HepG2 (cell line): ENCODE results near the gene INO80E. TPM values are rescaled to one million over a fixed set of nuclear protein-coding genes. Genes with fewer than 3 reads are reported as not detected.

ENCODE experiments used
- ATAC-seq: fragments of 200-7000 bp; cut with Tn5 transposase; 3 replicates; pipeline ENCODE4 v1.9.1; 2020; ENCODE audit warnings: mild to moderate bottlenecking, moderate library complexity
- BruUV-seq: library from RNA; stranded (reverse); fragments of 400-500 nt; replicated peaks from 2 replicates; lab custom pipeline; 2021; lab: Mats Ljungman, UMichigan
- CTCF ChIA-PET: fragments of 300-600 bp; formaldehyde crosslinking; extraction: SDS; loops from one replicate; lab custom pipeline; 2021; ENCODE audit warnings: low total read pairs, inconsistent platforms, low intra/inter-chr PET ratio; lab: Yijun Ruan, JAX
- POLR2A ChIA-PET: fragments of 350-600 bp; sonication (Branson Sonifier 250); formaldehyde crosslinking; loops from one replicate; lab custom pipeline; 2020; ENCODE audit warnings: antibody characterized with exemption, inconsistent platforms; lab: Yijun Ruan, JAX
- DNase-seq: peaks from one replicate; pipeline ENCODE4 v3.0.0-alpha.2; 2015; ENCODE audit warnings: low spot score
- FAIRE-seq: peaks from 3 replicates; lab custom pipeline; 2011; peaks lifted over from hg19 to GRCh38; lab: Jason Lieb, UNC
- H2AFZ ChIP-seq: one replicate; pipeline ENCODE4 v1.6.1; 2011; ENCODE audit warnings: low read length, inconsistent platforms
- H3K27ac ChIP-seq: fragments of 300-600 bp; 3 replicates; pipeline ENCODE4 v1.8.0; 2011; ENCODE audit warnings: mixed run types, mild to moderate bottlenecking, mixed read lengths, low read length, inconsistent platforms; ENCODE audit not compliant: insufficient read depth; ENCODE audit errors: extremely low read length
- H3K27me3 ChIP-seq, 2 experiments: fragments of 200-600 bp in 1 of 2; 2 replicates in 1 of 2; 3 replicates in 1 of 2; pipeline versions ENCODE4 v1.6.0 to v1.8.0; 2011; ENCODE audit warnings: low read length in 2 of 2, mild to moderate bottlenecking in 2 of 2, moderate library complexity in 2 of 2, inconsistent platforms in 1 of 2; ENCODE audit not compliant: insufficient read depth in 2 of 2, control insufficient read depth in 1 of 2
- H3K36me3 ChIP-seq, 2 experiments: fragments of 200-600 bp in 1 of 2; replicated peaks in 1 of 2; 2 replicates in 1 of 2; 3 replicates in 1 of 2; pipeline versions ENCODE4 v1.5.1 to v1.8.0; 2011; ENCODE audit warnings: low read length in 2 of 2, inconsistent platforms in 1 of 2; ENCODE audit not compliant: insufficient read depth in 2 of 2, control insufficient read depth in 1 of 2
- H3K4me1 ChIP-seq: 2 replicates; pipeline ENCODE4 v1.5.1; 2012; ENCODE audit warnings: low read length, inconsistent platforms; ENCODE audit not compliant: insufficient read depth
- H3K4me2 ChIP-seq: 2 replicates; pipeline ENCODE4 v1.6.0; 2011; ENCODE audit warnings: low read depth, low read length, inconsistent platforms
- H3K4me3 ChIP-seq, 3 experiments: fragments of 200-600 bp in 1 of 3; sonication (generic), shearing (Covaris generic) in 1 of 3; replicated peaks in 1 of 3; 2 replicates each; pipeline ENCODE4 v1.5.1; 2011 to 2016; ENCODE audit warnings: low read length in 3 of 3, inconsistent platforms in 2 of 3, low read depth in 2 of 3, mild to moderate bottlenecking in 2 of 3, control low read depth in 1 of 3, mixed read lengths in 1 of 3; ENCODE audit not compliant: insufficient read depth in 1 of 3
- H3K79me2 ChIP-seq: one replicate; pipeline ENCODE4 v1.6.1; 2011; ENCODE audit warnings: low read length, inconsistent platforms; ENCODE audit not compliant: insufficient read depth
- H3K9ac ChIP-seq: 2 replicates; pipeline ENCODE4 v1.6.0; 2011; ENCODE audit warnings: mild to moderate bottlenecking, low read depth, low read length, inconsistent platforms; ENCODE audit not compliant: insufficient read depth
- H3K9me3 ChIP-seq: 2 replicates; pipeline ENCODE4 v1.5.1; 2012; ENCODE audit warnings: mild to moderate bottlenecking, low read length
- H4K20me1 ChIP-seq: 2 replicates; pipeline ENCODE4 v1.6.0; 2011; ENCODE audit warnings: inconsistent platforms, mild to moderate bottlenecking, low read length, moderate library complexity; ENCODE audit not compliant: insufficient read depth
- AGO2 ChIP-seq: fragments of 200-400 bp; formaldehyde crosslinking; optimal IDR thresholded peaks from 2 replicates; pipeline ENCODE3; 2017; ENCODE audit warnings: mild to moderate bottlenecking, low read depth, low read length, moderate library complexity
- CHCHD3 ChIP-seq: sonication (generic); formaldehyde crosslinking; IDR thresholded peaks from 2 replicates; pipeline ENCODE4 v1.8.0; 2022; ENCODE audit warnings: mild to moderate bottlenecking, missing genetic modification reagents, moderate library complexity
- FOXC1 ChIP-seq: sonication (generic); formaldehyde crosslinking; IDR thresholded peaks from 2 replicates; pipeline ENCODE4 v1.8.0; 2022; ENCODE audit warnings: mild to moderate bottlenecking, missing genetic modification reagents, borderline replicate concordance
- KDM5B ChIP-seq: sonication (generic); formaldehyde crosslinking; IDR thresholded peaks from 2 replicates; pipeline ENCODE4 v1.4.0; 2020; ENCODE audit warnings: missing genetic modification reagents, mild to moderate bottlenecking, borderline replicate concordance
- MED13 ChIP-seq: sonication (generic); formaldehyde crosslinking; IDR thresholded peaks from 2 replicates; pipeline ENCODE4 v1.5.0; 2020; ENCODE audit warnings: missing genetic modification reagents
- MTF1 ChIP-seq: sonication (generic); formaldehyde crosslinking; IDR thresholded peaks from 2 replicates; pipeline ENCODE4 v1.5.0; 2020; ENCODE audit warnings: missing genetic modification reagents
- NONO ChIP-seq, 2 experiments: fragments of 450-650 bp in 1 of 2; sonication (generic) in 1 of 2; formaldehyde crosslinking in 1 of 2; IDR thresholded peaks in 1 of 2; conservative IDR thresholded peaks in 1 of 2; 2 replicates each; pipeline versions ENCODE4 v1.6.1 to v1.8.0; 2017 to 2022; ENCODE audit warnings: mild to moderate bottlenecking in 1 of 2, missing genetic modification reagents in 1 of 2, moderate library complexity in 1 of 2
- RBFOX2 ChIP-seq: fragments of 200-400 bp; formaldehyde crosslinking; IDR thresholded peaks from 2 replicates; pipeline ENCODE4 v1.6.1; 2017; ENCODE audit warnings: low read depth, mild to moderate bottlenecking, low read length
- RXRA ChIP-seq: sonication (generic); formaldehyde crosslinking; IDR thresholded peaks from 2 replicates; pipeline ENCODE4 v1.5.1; 2020; ENCODE audit warnings: missing genetic modification reagents
- ZNF274 ChIP-seq: sonication (generic); formaldehyde crosslinking; IDR thresholded peaks from 2 replicates; pipeline ENCODE4 v1.5.1; 2020; ENCODE audit warnings: mild to moderate bottlenecking, missing genetic modification reagents
- ZNF713 ChIP-seq: sonication (generic); formaldehyde crosslinking; IDR thresholded peaks from 2 replicates; pipeline ENCODE4 v1.4.0; 2020; ENCODE audit warnings: mild to moderate bottlenecking, missing genetic modification reagents
- ZNF891 ChIP-seq: sonication (generic); formaldehyde crosslinking; IDR thresholded peaks from 2 replicates; pipeline ENCODE4 v1.5.0; 2020; ENCODE audit warnings: mild to moderate bottlenecking, missing genetic modification reagents
- WGBS: methylation state at CpG from one replicate; pipeline ENCODE4 v1.1.6; 2017; ENCODE audit warnings: low lambda C conversion rate; 5-methylcytosine and 5-hydroxymethylcytosine counted together
- in situ Hi-C: cut with HindIII; loops from 2 replicates; pipeline ENCODE4 v1.10.0; 2017; ENCODE audit warnings: low pct_unique_long_range_greater_than_20kb; ENCODE audit not compliant: extremely low pct_ligation_motif_present
- intact Hi-C: fragments of 100-400 bp; cut with micrococcal nuclease; formaldehyde crosslinking; loops from one replicate; pipeline ENCODE4 v1.10.0; 2022; ENCODE audit not compliant: unreplicated experiment
- polyA plus RNA-seq, 8 experiments: library from polyadenylated mRNA; depleted of rRNA in 3 of 8; stranded (reverse) in 7 of 8; unstranded in 1 of 8; fragments of >200 nt; fragmentation: Illumina TruSeq in 4 of 8; extraction: Trizol in 4 of 8; gene quantifications; 2 replicates each; pipeline versions ENCODE4 v1.2.1 to v1.2.3, GENCODE V29; 2011 to 2016; ENCODE audit warnings: low read depth in 4 of 8, missing spikeins in 1 of 8, mixed read lengths in 1 of 8; ENCODE audit not compliant: insufficient read depth in 1 of 8
- total RNA-seq, 5 experiments: library from RNA; depleted of rRNA; stranded (reverse); fragments of >200 nt; fragmentation: Illumina TruSeq; extraction: Trizol; gene quantifications; 2 replicates each; pipeline ENCODE4 v1.2.3, GENCODE V29; 2016; ENCODE audit warnings: low read depth in 1 of 5
- TF ChIP-seq, protein P1 (sequence below): sonication (generic); formaldehyde crosslinking; IDR thresholded peaks from 2 replicates; pipeline ENCODE4 v1.4.0; 2020; ENCODE audit warnings: missing genetic modification reagents, borderline replicate concordance
- TF ChIP-seq, protein P2 (sequence below): sonication (generic); formaldehyde crosslinking; IDR thresholded peaks from 2 replicates; pipeline ENCODE4 v1.4.0; 2020; ENCODE audit warnings: missing genetic modification reagents, mild to moderate bottlenecking, borderline replicate concordance
- TF ChIP-seq, protein P3 (sequence below): sonication (generic); formaldehyde crosslinking; IDR thresholded peaks from 2 replicates; pipeline ENCODE4 v1.8.0; 2022; ENCODE audit warnings: mild to moderate bottlenecking, missing genetic modification reagents, borderline replicate concordance
- TF ChIP-seq, protein P4 (sequence below): sonication (generic); formaldehyde crosslinking; IDR thresholded peaks from 2 replicates; pipeline ENCODE4 v1.8.0; 2022; ENCODE audit warnings: mild to moderate bottlenecking, missing genetic modification reagents; ENCODE audit not compliant: insufficient replicate concordance

INO80E gene
- total and polyA plus RNA-seq, 2 of the 13 experiments (the other 11 are each of a cell fraction or from before 2014, with no cell fraction given): 25.8 to 45.6 TPM

DNA sequence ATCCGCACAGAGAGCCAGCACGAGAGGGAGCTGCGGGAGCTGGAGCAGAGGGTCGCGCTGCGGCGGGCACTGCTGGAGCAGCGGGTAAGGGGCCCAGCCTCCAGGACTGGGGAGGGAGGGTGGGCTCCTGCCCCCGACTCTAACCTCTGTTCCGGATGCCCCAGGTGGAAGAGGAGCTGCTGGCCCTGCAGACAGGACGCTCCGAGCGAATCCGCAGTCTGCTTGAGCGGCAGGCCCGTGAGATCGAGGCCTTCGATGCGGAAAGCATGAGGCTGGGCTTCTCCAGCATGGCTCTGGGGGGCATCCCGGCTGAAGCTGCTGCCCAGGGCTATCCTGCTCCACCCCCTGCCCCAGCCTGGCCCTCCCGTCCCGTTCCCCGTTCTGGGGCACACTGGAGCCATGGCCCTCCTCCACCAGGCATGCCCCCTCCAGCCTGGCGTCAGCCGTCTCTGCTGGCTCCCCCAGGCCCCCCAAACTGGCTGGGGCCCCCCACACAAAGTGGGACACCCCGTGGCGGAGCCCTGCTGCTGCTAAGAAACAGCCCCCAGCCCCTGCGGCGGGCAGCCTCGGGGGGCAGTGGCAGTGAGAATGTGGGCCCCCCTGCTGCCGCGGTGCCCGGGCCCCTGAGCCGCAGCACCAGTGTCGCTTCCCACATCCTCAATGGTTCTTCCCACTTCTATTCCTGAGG is 5.0 kb upstream of the INO80E start:
- Histone ChIP-seq H3K4me1 (peaks cover 13% of the 10 kb centered on the region), H3K9me3 (no peaks in the 10 kb centered on the region), H2AFZ (no peak overlapping the region), H3K36me3 (peaks cover 31 to 69% of the 10 kb centered on the region in 2 experiments), H3K27me3 (no peaks in the 10 kb centered on the region; a peak in 1 of 5 replicates), H3K79me2 (no peaks in the 10 kb centered on the region), H4K20me1 (no peaks in the 10 kb centered on the region), H3K9ac (no peak overlapping the region), H3K27ac (no peak overlapping the region), H3K4me3 (no peak overlapping the region), H3K4me2 (no peak overlapping the region)
- ChIA-PET POLR2A (interaction anchor here (0.7 to 1.2 kb wide), 3 partner anchors 15 to 29 kb away, joined by 3 to 7 read pairs (median 3); partner anchors contain the start of genes TAOK2 and TMEM219), CTCF (no interaction called here)
- DNase-seq (no peak), ATAC-seq (no peak), FAIRE-seq (no peak)
- 98% methylated on average over 29 of the region's 35 CpGs for WGBS
- no TSS peak for BruUV-seq
- intact Hi-C loops (no loop called here), in situ Hi-C loops (no loop called here)
- TF ChIP-seq, protein P1, sequence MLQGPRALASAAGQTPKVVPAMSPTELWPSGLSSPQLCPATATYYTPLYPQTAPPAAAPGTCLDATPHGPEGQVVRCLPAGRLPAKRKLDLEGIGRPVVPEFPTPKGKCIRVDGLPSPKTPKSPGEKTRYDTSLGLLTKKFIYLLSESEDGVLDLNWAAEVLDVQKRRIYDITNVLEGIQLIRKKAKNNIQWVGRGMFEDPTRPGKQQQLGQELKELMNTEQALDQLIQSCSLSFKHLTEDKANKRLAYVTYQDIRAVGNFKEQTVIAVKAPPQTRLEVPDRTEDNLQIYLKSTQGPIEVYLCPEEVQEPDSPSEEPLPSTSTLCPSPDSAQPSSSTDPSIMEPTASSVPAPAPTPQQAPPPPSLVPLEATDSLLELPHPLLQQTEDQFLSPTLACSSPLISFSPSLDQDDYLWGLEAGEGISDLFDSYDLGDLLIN: no peak
- TF ChIP-seq, protein P2, sequence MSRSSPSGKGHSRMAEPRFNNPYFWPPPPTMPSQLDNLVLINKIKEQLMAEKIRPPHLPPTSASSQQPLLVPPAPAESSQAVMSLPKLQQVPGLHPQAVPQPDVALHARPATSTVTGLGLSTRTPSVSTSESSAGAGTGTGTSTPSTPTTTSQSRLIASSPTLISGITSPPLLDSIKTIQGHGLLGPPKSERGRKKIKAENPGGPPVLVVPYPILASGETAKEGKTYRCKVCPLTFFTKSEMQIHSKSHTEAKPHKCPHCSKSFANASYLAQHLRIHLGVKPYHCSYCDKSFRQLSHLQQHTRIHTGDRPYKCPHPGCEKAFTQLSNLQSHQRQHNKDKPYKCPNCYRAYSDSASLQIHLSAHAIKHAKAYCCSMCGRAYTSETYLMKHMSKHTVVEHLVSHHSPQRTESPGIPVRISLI (CRISPR knock-in tag): no peak
- no peak for TF ChIP-seq NONO (IDR thresholded peaks at IDR 0.05)
- TF ChIP-seq NONO (CRISPR knock-in tag; conservative IDR thresholded peaks at IDR 0.05): 0 out of 2 replicates have a peak, but pooled peaks have one; percentile 35
- no peak for TF ChIP-seq ZNF274 (CRISPR knock-in tag)
- no peak for TF ChIP-seq ZNF891 (CRISPR knock-in tag)
- TF ChIP-seq RBFOX2: peak; percentile 72
- TF ChIP-seq MTF1 (CRISPR knock-in tag): no peak
- peak; percentile 96 for TF ChIP-seq AGO2
- no peak for TF ChIP-seq ZNF713 (CRISPR knock-in tag)
- TF ChIP-seq RXRA (CRISPR knock-in tag): peak; percentile 21; the same call in 1 of the 2 replicates
- 0 out of 2 replicates have a peak, but pooled peaks have one; percentile 33 for TF ChIP-seq KDM5B (CRISPR knock-in tag)
- no peak for TF ChIP-seq MED13 (CRISPR knock-in tag)
- no peak for TF ChIP-seq CHCHD3 (CRISPR knock-in tag)
- TF ChIP-seq, protein P3, sequence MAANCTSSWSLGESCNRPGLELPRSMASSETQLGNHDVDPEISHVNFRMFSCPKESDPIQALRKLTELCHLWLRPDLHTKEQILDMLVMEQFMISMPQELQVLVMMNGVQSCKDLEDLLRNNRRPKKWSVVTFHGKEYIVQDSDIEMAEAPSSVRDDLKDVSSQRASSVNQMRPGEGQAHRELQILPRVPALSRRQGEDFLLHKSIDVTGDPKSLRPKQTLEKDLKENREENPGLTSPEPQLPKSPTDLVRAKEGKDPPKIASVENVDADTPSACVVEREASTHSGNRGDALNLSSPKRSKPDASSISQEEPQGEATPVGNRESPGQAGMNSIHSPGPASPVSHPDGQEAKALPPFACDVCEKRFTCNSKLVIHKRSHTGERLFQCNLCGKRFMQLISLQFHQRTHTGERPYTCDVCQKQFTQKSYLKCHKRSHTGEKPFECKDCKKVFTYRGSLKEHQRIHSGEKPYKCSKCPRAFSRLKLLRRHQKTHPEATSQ (CRISPR knock-in tag): no peak
- TF ChIP-seq, protein P4, sequence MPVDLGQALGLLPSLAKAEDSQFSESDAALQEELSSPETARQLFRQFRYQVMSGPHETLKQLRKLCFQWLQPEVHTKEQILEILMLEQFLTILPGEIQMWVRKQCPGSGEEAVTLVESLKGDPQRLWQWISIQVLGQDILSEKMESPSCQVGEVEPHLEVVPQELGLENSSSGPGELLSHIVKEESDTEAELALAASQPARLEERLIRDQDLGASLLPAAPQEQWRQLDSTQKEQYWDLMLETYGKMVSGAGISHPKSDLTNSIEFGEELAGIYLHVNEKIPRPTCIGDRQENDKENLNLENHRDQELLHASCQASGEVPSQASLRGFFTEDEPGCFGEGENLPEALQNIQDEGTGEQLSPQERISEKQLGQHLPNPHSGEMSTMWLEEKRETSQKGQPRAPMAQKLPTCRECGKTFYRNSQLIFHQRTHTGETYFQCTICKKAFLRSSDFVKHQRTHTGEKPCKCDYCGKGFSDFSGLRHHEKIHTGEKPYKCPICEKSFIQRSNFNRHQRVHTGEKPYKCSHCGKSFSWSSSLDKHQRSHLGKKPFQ (CRISPR knock-in tag): no peak
- no peak for TF ChIP-seq FOXC1 (CRISPR knock-in tag)
